Neural crest cell (in vitro differentiated cells): ENCODE measurements around the gene COL6A5. TPM values are rescaled to one million over a fixed set of nuclear protein-coding genes. Genes with fewer than 3 reads are reported as not detected.

Experiments
- DNase-seq: peaks from one replicate; pipeline ENCODE4 v3.0.0; 2021; ENCODE audit warnings: low read depth, mixed read lengths, low spot score
- H3K27ac Mint-ChIP-seq: one replicate; pipeline ENCODE4 v1.8.0; 2021; ENCODE audit warnings: mild to moderate bottlenecking, mixed read lengths; ENCODE audit not compliant: unreplicated experiment
- H3K27me3 Mint-ChIP-seq: 2 replicates; pipeline ENCODE4 v1.8.0; 2021; ENCODE audit warnings: low read depth, mild to moderate bottlenecking, mixed read lengths
- H3K36me3 Mint-ChIP-seq: 2 replicates; pipeline ENCODE4 v1.8.0; 2021; ENCODE audit warnings: low read depth, mild to moderate bottlenecking, mixed read lengths
- H3K4me1 Mint-ChIP-seq: 2 replicates; pipeline ENCODE4 v1.8.0; 2021; ENCODE audit warnings: mixed read lengths
- H3K4me3 Mint-ChIP-seq: one replicate; pipeline ENCODE4 v1.8.0; 2021; ENCODE audit warnings: mild to moderate bottlenecking, mixed read lengths
- H3K9me3 Mint-ChIP-seq: 2 replicates; pipeline ENCODE4 v1.8.0; 2021; ENCODE audit warnings: mixed read lengths
- total RNA-seq: library from RNA; stranded (reverse); gene quantifications from 2 replicates; pipeline ENCODE4 v1.2.1, GENCODE V29; 2021
- TF ChIP-seq, protein P1 (sequence below): fragments of 200-600 bp; sonication (generic); conservative IDR thresholded peaks from 2 replicates; pipeline ENCODE4 v1.5.0; 2021; ENCODE audit warnings: antibody characterized with exemption, mild to moderate bottlenecking

Gene COL6A5
- total RNA-seq, 1 donor from 2014 or later: not detected

DNA sequence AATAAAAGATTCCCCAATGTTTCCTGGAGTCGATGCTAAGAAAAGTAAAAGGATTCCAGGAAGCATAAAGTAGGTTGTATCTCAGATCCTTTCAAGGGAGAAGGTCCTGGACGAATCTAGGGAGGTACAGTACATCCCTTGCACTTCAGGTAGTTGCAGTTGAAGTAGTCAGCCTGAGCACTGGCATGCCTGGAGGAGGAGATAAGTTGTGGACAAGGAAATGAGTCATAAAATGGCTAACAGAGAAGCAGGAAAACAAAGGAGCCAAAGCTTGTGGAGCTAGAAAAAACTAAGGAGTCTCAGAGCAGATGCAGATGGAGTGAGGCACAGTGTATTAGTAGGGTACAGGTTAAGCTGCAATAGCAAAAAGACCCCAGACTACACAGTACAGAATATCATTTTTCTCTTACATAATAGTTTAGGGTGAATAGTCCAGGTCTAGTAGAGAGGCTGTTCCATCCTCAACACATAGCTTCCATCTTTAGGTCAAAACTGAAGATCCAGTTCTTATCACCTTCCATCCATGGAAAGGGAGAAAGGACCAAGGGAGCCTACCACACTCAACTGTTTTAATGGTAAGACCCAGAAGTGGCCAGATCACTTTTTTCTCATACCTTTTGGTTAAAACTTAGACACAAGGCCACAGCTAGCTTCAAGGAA, 41.3 kb downstream of the COL6A5 start:
- H3K27ac Mint-ChIP-seq: no peak overlapping the region
- no peak for DNase-seq
- no peaks in the 10 kb centered on the region for H3K27me3 Mint-ChIP-seq
- no peak overlapping the region for H3K4me3 Mint-ChIP-seq
- no peaks in the 10 kb centered on the region for H3K4me1 Mint-ChIP-seq
- no peaks in the 10 kb centered on the region for H3K9me3 Mint-ChIP-seq
- TF ChIP-seq, protein P1, sequence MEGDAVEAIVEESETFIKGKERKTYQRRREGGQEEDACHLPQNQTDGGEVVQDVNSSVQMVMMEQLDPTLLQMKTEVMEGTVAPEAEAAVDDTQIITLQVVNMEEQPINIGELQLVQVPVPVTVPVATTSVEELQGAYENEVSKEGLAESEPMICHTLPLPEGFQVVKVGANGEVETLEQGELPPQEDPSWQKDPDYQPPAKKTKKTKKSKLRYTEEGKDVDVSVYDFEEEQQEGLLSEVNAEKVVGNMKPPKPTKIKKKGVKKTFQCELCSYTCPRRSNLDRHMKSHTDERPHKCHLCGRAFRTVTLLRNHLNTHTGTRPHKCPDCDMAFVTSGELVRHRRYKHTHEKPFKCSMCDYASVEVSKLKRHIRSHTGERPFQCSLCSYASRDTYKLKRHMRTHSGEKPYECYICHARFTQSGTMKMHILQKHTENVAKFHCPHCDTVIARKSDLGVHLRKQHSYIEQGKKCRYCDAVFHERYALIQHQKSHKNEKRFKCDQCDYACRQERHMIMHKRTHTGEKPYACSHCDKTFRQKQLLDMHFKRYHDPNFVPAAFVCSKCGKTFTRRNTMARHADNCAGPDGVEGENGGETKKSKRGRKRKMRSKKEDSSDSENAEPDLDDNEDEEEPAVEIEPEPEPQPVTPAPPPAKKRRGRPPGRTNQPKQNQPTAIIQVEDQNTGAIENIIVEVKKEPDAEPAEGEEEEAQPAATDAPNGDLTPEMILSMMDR: no peak
- H3K36me3 Mint-ChIP-seq: no peaks in the 10 kb centered on the region

DNA sequence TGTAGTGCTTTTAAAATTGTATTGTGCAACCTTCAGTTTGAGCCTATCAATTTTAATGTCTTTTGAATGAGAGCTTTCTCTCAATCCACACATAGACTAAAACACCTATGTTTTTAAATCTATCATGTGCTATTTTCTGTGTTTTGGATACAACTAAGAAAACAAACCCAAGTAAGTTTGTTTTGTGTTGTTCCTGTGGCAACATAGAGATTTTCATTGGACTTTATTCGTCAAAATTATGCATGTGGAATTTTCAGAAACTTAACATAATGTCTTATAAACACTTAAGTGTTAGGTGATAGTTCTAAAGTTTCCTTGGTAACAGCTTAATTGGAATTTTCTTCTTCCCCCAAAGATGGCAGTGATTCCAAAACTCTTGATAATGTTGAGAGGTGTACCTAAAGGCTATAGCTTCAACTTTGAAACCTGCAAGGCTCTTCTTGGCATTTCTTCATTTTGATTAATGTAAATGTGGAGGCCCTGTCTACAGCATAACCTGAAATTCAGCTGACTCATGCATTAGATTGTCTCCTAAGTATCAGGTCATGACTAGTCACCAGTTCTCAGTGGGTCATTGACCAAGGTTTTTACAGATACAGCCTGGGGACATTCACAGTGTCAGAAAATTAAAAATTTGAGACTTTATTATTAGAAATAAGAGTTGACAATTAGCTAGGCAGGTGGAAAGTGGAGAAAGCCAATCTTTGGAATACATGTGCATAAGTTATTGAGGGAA, 44.4 kb downstream of the COL6A5 start:
- TF ChIP-seq, protein P1: no peak
- no peaks in the 10 kb centered on the region for H3K4me1 Mint-ChIP-seq
- no peak overlapping the region for H3K27ac Mint-ChIP-seq
- H3K9me3 Mint-ChIP-seq: no peaks in the 10 kb centered on the region
- H3K36me3 Mint-ChIP-seq: no peaks in the 10 kb centered on the region
- H3K4me3 Mint-ChIP-seq: no peak overlapping the region
- H3K27me3 Mint-ChIP-seq: no peaks in the 10 kb centered on the region
- DNase-seq: no peak

DNA sequence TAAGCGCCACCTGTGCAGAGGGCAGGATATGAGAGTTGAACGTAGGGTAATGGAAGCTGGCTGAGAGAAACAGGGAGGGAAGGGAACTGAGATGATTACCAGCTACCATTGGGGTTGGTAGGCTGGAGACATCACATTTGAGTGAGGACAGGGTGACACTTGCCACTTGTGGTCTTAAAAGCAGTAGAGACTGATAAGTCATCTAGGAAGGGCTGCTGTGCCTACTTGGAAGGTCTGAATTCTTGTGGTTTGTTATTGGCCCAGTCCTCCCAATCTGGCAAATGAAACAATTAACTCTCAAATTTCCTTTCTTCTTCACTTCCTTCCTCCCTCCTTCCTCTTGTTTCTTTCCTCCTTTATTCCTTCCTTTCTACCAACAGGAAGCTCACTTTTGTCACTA, 46.8 kb downstream of the COL6A5 start:
- Mint-ChIP-seq H3K27me3 (no peaks in the 10 kb centered on the region), H3K27ac (no peak overlapping the region), H3K36me3 (no peaks in the 10 kb centered on the region), H3K4me1 (no peaks in the 10 kb centered on the region), H3K9me3 (no peaks in the 10 kb centered on the region), H3K4me3 (no peak overlapping the region)
- TF ChIP-seq, protein P1: no peak
- no peak for DNase-seq

DNA sequence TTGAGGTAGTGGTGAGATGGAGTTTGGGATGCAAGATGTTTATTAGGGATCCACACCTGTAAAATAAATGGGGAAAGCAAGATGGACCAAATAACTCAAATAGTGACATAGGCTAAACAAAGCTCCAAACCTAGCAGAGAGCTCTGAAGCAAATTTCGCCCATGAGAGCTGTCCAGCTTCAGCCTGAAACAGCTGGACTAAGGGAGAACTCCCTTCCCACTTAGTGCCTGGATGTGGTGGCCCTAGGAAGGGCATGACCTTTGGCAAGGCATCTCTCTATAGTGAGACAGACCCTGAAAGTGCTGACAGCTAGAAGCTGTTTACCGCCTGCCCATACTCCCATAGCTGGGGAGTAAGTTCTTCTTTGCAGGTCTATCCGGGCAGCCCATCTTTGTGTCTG, 48.1 kb downstream of the COL6A5 start:
- Mint-ChIP-seq H3K36me3 (no peaks in the 10 kb centered on the region), H3K9me3 (no peaks in the 10 kb centered on the region), H3K4me3 (no peak overlapping the region), H3K27ac (peak overlapping the region; percentile 83), H3K4me1 (no peaks in the 10 kb centered on the region), H3K27me3 (no peaks in the 10 kb centered on the region)
- TF ChIP-seq, protein P1: no peak
- no peak for DNase-seq

DNA sequence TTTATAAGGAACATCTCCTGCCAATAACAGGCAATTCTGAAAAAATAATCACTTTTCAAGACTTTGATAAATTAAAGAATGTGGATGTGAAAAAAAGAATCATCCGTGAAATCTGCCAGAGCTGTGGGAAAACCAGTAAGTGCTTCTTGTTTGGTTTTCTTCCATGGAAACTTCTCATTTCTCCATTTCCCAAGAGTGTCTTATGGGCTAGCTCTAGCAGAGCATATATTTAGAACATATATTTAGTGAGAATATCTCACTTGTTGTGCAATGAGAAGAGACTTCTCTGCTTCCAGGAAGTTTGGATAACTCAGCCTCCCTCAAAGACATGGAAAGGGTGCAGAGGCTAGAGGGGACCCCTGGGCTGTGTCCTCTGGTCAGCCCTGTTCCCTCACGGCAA, 49.9 kb downstream of the COL6A5 start:
- Mint-ChIP-seq H3K36me3 (no peaks in the 10 kb centered on the region), H3K27me3 (no peaks in the 10 kb centered on the region), H3K9me3 (no peaks in the 10 kb centered on the region), H3K4me3 (no peak overlapping the region), H3K4me1 (no peaks in the 10 kb centered on the region), H3K27ac (no peak overlapping the region)
- DNase-seq: no peak
- TF ChIP-seq, protein P1: no peak
